Stimulated activated CD4-positive, alpha-beta T cell treated with anti-CD3 and anti-CD28 coated beads, TNF-alpha, amount 100 ng/mL, for 1 hour (primary cell): ENCODE results near the gene ZSCAN20.

Source experiments
- DNase-seq, 3 donors: peaks; one replicate each; pipeline ENCODE4 v3.0.0-alpha.2; 2020; ENCODE audit warnings: low read depth in 3 of 3, low spot score in 1 of 3

Gene ZSCAN20

DNA sequence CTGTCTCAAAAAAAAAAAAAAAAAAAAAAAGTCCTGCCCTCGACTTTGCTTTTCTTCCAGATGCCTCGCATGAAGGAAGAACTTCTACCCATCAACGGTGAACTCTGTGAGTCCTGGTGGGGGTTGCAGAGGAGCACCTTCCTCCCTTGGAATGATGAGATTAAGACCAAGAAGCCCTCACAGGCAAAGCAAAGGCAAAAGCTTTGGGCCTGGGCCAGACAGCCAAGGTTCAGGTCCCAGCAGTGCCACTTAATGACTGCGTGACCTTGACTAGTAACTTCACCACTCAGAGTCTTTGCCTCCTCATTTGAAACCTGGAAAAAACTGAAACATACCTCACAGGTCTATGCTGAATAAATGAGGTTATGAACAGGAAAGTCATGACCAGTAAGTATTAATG, 55.5 kb downstream of the ZSCAN20 start:
- DNase-seq = no peak

- DNase-seq = no peak
Measured at GRCh38 chr1:33529957-33530356, 57.5 kb downstream of the ZSCAN20 start.

- DNase-seq = no peak
Measured at GRCh38 chr1:33532250-33532649, 59.8 kb downstream of the ZSCAN20 start.

DNA sequence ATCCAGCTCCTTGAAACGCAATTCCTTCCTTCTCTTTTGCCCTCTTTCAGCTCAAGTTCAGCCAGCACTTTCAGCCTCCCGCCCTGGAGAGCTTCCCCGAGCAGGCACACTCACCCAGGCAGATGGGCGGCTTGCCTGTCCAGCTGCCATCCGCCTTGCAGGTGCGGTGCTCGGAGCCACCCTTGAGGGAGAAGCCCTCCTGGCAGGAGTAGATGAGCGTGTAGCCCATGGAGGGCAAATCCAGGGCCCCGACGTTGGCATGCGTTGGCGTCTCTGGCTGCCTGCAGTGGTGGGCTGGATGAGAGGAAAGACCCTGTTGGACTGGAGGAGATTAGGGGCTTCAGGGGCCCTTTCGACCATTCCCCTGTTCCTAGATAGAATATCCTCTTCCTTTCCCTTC, 60.5 kb downstream of the ZSCAN20 start:
- no peak for DNase-seq

DNA sequence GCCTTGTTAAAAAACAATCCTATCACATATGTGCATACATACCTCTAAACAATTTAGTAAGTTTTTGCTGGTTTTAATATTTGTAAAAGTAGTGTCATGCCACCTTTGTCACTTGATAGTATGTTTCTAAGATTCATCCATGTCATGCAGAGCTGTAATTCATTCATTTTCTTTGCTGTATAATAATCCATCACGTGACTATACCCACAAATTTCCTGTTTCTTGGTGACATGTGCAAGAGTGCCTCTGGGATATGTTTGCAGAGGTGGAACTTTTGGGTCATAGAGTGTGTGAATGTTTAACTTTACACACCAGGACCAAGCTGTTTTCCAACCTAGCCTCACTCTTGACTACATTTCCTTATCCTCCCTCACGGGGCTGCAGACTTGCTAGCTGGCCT, 62.9 kb downstream of the ZSCAN20 start:
- no peak for DNase-seq

DNA sequence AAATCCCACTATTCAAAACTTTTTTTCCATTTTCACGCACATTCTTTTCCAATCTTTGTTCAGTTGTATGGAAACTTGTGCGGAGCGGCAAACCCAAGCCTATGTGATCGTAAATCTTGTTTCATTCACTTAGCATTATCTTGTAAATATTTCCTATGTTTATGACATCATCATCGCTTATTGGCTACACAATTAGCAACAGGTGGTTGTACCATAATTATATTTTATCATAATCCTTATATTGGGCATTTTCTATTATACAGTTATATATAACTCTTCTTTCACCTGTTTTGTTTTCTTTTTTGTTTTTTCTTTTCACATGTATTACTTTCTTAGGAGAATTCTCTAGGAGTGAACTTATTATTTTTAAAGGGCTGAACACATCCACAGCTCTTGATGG, 65.4 kb downstream of the ZSCAN20 start:
- no peak for DNase-seq

DNA sequence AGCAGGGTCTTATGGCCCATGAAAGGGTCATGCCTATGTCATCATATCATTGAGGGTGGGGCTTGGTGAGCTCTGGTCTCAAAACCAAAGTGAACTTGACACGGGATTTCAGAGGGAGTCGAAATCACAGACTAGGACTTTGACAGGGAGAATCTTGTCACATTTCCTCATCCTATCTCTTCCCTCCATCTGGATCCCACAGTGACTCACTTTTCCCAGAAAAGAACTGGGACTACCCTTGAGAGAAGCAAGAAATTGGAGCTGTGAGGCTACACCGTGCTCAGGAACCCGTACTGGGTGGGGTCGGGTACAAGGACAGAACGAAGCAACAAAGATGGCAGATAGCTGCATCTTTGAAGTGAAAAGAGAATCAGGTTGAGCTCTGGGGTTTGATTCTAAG, 69.5 kb downstream of the ZSCAN20 start:
- no peak for DNase-seq
